GM10266 (cell line): ENCODE data around the gene CRYGS.

Source experiments
- DNase-seq: peaks from one replicate; pipeline ENCODE4 v3.0.0; 2012; ENCODE audit errors: extremely low spot score
- CTCF ChIP-seq: IDR thresholded peaks from 2 replicates; pipeline ENCODE4 v1.5.1; 2012; ENCODE audit warnings: mild to moderate bottlenecking, low read depth; ENCODE audit not compliant: control insufficient read depth, insufficient read depth; ENCODE audit errors: missing control alignments

Gene CRYGS

GRCh38 chr3:186516646-186517045, 27.5 kb downstream of the CRYGS start:
- DNase-seq: no peak

GRCh38 chr3:186515125-186515524, 29.1 kb downstream of the CRYGS start:
- TF ChIP-seq CTCF: no peak
- DNase-seq: no peak

More at GRCh38 chr3:186516646-186517045, 27.5 kb downstream of the CRYGS start:
- no peak for TF ChIP-seq CTCF

- no peak for DNase-seq
- peak; percentile 47 for TF ChIP-seq CTCF
Observed at GRCh38 chr3:186514296-186515002, 29.7 kb downstream of the CRYGS start.

GRCh38 chr3:186513386-186513785, 30.8 kb downstream of the CRYGS start:
- no peak for DNase-seq
- no peak for TF ChIP-seq CTCF

GRCh38 chr3:186512570-186513302, 31.4 kb downstream of the CRYGS start:
- no peak for TF ChIP-seq CTCF
- peak; percentile 53 for DNase-seq

GRCh38 chr3:186511702-186512101, 32.5 kb downstream of the CRYGS start:
- TF ChIP-seq CTCF: peak; percentile 20
- no peak for DNase-seq

GRCh38 chr3:186511245-186511644, 32.9 kb downstream of the CRYGS start:
- DNase-seq: peak; percentile 70
- TF ChIP-seq CTCF: no peak
